HG03039 (cell line): Measurements from ENCODE around the gene CLDN22.

Source experiments
- ATAC-seq: cut with Tn5 transposase; IDR thresholded peaks from one replicate; pipeline ENCODE4 v1.9.1; 2021; ENCODE audit warnings: mild to moderate bottlenecking, moderate library complexity; ENCODE audit not compliant: unreplicated experiment

CLDN22 gene

DNA sequence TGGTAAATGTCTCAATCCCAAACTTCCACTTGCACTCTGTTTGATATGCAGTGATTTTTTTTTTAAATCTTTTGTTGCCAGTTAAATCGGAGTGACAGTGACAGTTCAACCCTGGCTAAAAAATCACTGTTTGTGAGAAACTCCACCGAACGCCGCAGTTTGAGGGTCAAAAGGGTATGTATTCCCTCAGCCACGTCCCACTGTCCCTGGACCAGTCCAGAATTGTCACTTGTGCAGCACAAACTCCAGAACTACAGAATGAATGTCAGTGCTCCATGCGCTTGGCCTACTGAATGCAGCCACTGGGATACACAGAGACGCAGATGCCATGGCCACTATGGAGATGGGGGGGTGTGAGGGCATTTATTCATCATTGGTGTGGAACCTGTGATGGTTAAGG is 34.2 kb downstream of the CLDN22 start:
- no peak for ATAC-seq

DNA sequence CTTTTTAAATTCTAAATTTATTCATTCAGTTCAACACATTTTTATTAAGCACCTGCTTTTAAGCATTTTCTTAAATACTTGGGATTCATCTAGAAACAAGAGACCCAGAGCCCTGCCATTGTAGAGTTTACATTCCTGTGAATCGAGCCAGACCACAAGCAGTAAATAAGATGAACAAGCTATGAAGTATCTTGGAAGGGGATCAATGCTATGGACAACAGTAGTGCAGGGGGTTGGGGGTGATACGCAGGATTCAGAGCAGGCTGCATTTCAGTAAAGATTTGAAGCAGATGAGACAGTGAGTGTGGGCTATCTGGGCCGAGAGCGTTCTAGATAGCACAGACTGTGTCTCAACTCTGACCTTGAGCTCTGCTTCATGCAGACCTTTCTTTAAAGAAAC is 35.1 kb downstream of the CLDN22 start:
- no peak for ATAC-seq

- no peak for ATAC-seq
Measured at GRCh38 chr4:183284258-183284785, 35.8 kb downstream of the CLDN22 start.

GRCh38 chr4:183276106-183276505 is 44.0 kb downstream of the CLDN22 start:
- no peak for ATAC-seq

DNA sequence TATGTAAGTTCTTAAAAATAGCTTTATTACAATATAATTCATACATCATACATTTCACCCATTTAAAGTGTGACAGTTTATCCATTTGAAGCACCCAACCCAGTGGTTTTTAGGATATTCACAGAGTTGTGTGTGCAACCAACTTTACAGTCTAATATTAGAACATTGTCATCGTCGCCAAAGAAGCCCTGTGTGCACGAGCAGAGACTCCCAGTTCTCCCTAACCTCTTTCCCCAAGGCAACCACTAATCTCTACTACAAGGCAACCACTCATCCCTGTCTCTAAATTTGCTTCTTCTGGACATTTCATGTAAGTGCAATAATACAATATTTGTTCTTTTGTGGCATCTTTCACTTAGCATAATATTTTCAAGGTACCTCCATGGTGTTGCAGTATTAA is 47.7 kb downstream of the CLDN22 start:
- ATAC-seq = no peak

DNA sequence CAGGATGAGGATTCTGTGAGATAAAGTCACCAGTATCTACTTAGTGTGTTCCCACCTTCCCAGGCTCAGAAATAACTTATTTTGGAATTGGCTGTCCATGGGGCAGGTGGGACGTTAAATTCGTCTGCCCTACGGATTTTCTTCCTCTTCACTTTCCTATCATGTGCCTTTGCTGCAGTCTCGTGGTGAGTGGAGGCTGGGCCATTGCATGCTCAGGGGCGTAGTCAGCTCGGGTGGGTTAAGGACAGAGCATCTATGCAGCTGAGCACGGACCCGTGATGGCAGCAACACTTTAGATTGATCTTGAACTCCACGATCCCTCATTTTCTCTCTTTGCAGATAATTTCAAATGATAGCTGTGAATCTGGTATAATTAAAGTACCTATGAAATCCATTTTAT is 51.5 kb downstream of the CLDN22 start:
- ATAC-seq = no peak
